Chondrocyte (in vitro differentiated cells): Measurements from ENCODE around the gene SLC28A1. TPM values are rescaled to one million over a fixed set of nuclear protein-coding genes. Genes with fewer than 3 reads are reported as not detected.
"Not testable (repeated sequence)": the region's sequence is repeated elsewhere in the genome, so short reads cannot be mapped to it uniquely, and the experiment has no call there.

Experiments used
- DNase-seq: peaks from one replicate; pipeline ENCODE4 v3.0.0; 2021; ENCODE audit warnings: mixed read lengths, low spot score
- H3K27ac Mint-ChIP-seq: one replicate; pipeline ENCODE4 v1.8.0; 2021; ENCODE audit warnings: mild to moderate bottlenecking, moderate library complexity, mixed read lengths; ENCODE audit not compliant: unreplicated experiment
- H3K27me3 Mint-ChIP-seq: 2 replicates; pipeline ENCODE4 v1.8.0; 2021; ENCODE audit warnings: low read depth, mixed read lengths
- H3K36me3 Mint-ChIP-seq: 2 replicates; pipeline ENCODE4 v1.8.0; 2021; ENCODE audit warnings: low read depth, mixed read lengths
- H3K4me1 Mint-ChIP-seq: 2 replicates; pipeline ENCODE4 v1.8.0; 2021; ENCODE audit warnings: low read depth, mild to moderate bottlenecking, mixed read lengths
- H3K4me3 Mint-ChIP-seq: one replicate; pipeline ENCODE4 v1.8.0; 2021; ENCODE audit warnings: mild to moderate bottlenecking, moderate library complexity, mixed read lengths; ENCODE audit not compliant: unreplicated experiment
- H3K9me3 Mint-ChIP-seq: 2 replicates; pipeline ENCODE4 v1.8.0; 2021; ENCODE audit warnings: low read depth, mixed read lengths
- CTCF ChIP-seq: fragments of 200-600 bp; sonication (generic); IDR thresholded peaks from 2 replicates; pipeline ENCODE4 v1.5.0; 2021; ENCODE audit warnings: antibody characterized with exemption, mild to moderate bottlenecking, moderate library complexity
- total RNA-seq: library from RNA; stranded (reverse); gene quantifications from 3 replicates; pipeline ENCODE4 v1.2.1, GENCODE V29; 2021

The SLC28A1 gene
- total RNA-seq, 1 donor from 2014 or later = not detected

DNA sequence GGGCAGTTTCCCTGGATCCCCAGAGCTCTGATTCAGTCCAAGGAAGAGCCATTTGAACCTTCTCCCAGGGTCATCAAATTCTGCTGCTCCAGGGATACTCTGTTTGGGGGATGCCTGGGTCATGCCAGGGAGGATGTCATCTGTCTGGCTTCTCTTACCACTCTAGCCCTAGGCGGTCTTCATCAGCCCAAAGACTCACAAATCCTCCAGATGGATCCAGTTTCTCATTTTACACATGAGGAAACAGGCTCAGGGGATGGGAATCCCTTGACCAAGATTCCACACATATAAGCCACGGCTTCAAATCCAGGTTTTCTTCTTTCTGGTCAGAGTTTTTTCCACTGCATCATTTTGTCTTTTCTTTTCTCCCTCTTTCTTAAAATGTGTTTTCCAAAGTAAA lies 36.7 kb downstream of the SLC28A1 start:
- H3K4me3 Mint-ChIP-seq = no peak overlapping the region
- no peak for TF ChIP-seq CTCF
- no peak overlapping the region for H3K27ac Mint-ChIP-seq
- peaks cover 24% of the 10 kb centered on the region for H3K4me1 Mint-ChIP-seq
- no peaks in the 10 kb centered on the region for H3K36me3 Mint-ChIP-seq
- no peak for DNase-seq
- H3K27me3 Mint-ChIP-seq = no peaks in the 10 kb centered on the region
- H3K9me3 Mint-ChIP-seq = no peaks in the 10 kb centered on the region

GRCh38 chr15:84922530-84922929 lies 38.1 kb downstream of the SLC28A1 start:
- Mint-ChIP-seq H3K27ac (no peak overlapping the region), H3K27me3 (no peaks in the 10 kb centered on the region), H3K4me1 (peaks cover 24% of the 10 kb centered on the region), H3K36me3 (no peaks in the 10 kb centered on the region), H3K4me3 (no peak overlapping the region), H3K9me3 (no peaks in the 10 kb centered on the region)
- TF ChIP-seq CTCF = no peak
- no peak for DNase-seq

GRCh38 chr15:84924077-84924731 lies 39.7 kb downstream of the SLC28A1 start:
- Mint-ChIP-seq H3K36me3 (no peaks in the 10 kb centered on the region), H3K27ac (no peak overlapping the region), H3K4me1 (peaks cover 26% of the 10 kb centered on the region), H3K9me3 (no peaks in the 10 kb centered on the region), H3K27me3 (no peaks in the 10 kb centered on the region), H3K4me3 (no peak overlapping the region)
- DNase-seq = no peak
- TF ChIP-seq CTCF = no peak

GRCh38 chr15:84924821-84925569 lies 40.5 kb downstream of the SLC28A1 start:
- not testable (repeated sequence) for DNase-seq, H3K27me3 Mint-ChIP-seq, H3K27ac Mint-ChIP-seq, H3K36me3 Mint-ChIP-seq, H3K4me3 Mint-ChIP-seq, H3K9me3 Mint-ChIP-seq
- peaks cover 29% of the 10 kb centered on the region for H3K4me1 Mint-ChIP-seq

GRCh38 chr15:84925906-84926305 lies 41.4 kb downstream of the SLC28A1 start:
- H3K4me1 Mint-ChIP-seq = peaks cover 30% of the 10 kb centered on the region

More at GRCh38 chr15:84925906-84926305, 41.4 kb downstream of the SLC28A1 start:
- peak overlapping the region; percentile 17 for H3K27ac Mint-ChIP-seq
- H3K27me3 Mint-ChIP-seq = no peaks in the 10 kb centered on the region
- H3K9me3 Mint-ChIP-seq = no peaks in the 10 kb centered on the region
- no peak for TF ChIP-seq CTCF
- no peak for DNase-seq
- H3K4me3 Mint-ChIP-seq = no peak overlapping the region
- H3K36me3 Mint-ChIP-seq = no peaks in the 10 kb centered on the region
